Smooth muscle cell of the umbilical artery (primary cell): Measurements from ENCODE around the gene SIX4. TPM values are rescaled to one million over a fixed set of nuclear protein-coding genes. Genes with fewer than 3 reads are reported as not detected.

Experiments
- total RNA-seq: library from RNA; depleted of rRNA; stranded (reverse); fragments of >200 nt; gene quantifications from 2 replicates; pipeline ENCODE4 v1.2.3, GENCODE V29; 2014

The SIX4 gene
- 5.3 and 12.3 TPM in 2 replicates for total RNA-seq

DNA sequence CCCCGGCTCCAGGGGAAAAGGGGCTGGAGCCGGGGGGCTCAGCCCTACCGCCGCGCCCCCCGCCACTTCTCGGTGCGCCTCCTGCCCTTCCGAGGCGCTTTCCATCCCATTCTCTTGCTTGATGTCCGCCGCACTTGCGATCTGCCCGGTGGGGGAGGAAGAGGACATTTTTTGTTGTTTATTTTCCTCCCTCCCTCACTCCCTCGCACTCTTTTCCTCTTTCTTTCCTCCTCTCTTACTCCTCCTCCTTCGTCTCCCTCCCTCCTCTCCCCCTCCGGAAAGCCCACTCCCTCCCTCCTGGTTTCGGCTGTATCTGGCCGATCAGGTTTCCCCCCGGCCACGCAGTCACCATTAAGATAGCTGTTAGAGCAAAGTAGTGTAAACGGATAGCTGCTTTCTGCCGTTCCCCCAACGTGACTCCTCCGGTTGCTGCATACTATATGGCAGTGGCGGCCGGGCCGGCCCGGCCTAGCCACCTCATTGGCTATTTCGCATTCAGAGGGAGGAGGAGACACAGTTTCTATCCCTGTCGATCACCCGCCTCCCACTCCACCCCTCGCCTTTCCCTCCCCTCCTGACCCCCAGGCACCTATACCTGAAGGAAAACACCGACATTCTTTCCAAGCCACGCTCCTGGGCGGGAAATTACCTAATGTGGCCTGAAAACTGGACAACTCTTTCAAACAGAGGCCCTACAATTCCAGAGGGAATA, at the start of gene SIX4:
TSS of gene SIX4 (minus strand) at position 445 of the 712 bp plus-strand sequence. CDS start at position 168, 277 bp downstream.

DNA sequence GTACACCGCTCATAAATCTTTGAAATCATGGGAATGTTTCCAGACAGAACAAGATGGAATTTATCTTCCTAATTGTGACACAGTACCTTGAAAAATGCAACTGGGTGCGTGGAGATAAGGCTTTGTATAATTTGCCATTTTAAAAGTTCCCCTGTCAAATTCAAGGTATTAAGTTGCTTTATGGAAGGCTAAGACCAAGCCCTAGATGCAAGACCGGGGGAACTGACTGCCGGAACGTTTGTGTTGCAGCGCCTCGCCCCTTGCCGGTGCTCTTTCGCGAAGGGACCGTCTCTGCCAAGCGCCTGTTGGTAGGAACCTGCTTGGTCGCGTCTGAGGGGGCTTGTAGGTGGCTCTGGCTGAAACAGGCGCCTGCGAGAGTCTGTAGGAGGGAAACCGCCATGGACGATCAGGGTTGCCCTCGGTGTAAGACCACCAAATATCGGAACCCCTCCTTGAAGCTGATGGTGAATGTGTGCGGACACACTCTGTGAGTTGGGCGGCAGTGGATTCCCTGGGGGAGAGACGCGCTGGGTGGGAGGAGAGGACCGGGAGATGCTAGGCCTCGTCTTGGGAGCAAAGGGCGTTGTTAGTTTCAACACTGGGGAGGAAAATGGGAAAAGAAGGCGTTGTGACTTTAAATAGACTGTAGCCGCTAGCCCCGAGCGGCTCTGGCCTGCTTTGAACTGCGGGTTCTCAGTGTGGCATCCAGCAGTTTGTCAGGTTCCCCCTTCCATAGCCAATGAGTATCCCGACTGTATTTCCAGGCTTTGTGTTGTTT, 10.5 kb upstream of the SIX4 start, which contains the start of gene MNAT1:
TSS of gene MNAT1 (plus strand) at position 297 of the 778 bp plus-strand sequence. CDS start at position 399, 102 bp downstream.

Other genes starting within 250 kb of the SIX4 start
- 0.05 TPM in 1 of 2 replicates, not detected in the other for gene C14orf39, start 238.3 kb downstream of the SIX4 start, total RNA-seq
- gene SIX6, start 215.2 kb downstream of the SIX4 start, total RNA-seq, result not detected in 2 replicates
- 0.05 TPM in 1 of 2 replicates, not detected in the other for gene SIX1, start 74.9 kb downstream of the SIX4 start, total RNA-seq
- 37.1 and 57.3 TPM in 2 replicates for gene MNAT1, start 10.4 kb upstream of the SIX4 start, total RNA-seq